GM12865 (cell line): Measurements from ENCODE around the gene ACTN4.

Experiments
- DNase-seq: peaks from one replicate; pipeline ENCODE4 v3.0.0; 2010; ENCODE audit warnings: low read depth
- H3K4me3 ChIP-seq: 2 replicates; pipeline ENCODE4 v1.5.1; 2011; ENCODE audit warnings: mild to moderate bottlenecking, low read depth, low read length, control low read depth
- TF ChIP-seq, protein P1 (sequence below): IDR thresholded peaks from 2 replicates; pipeline ENCODE4 v1.5.1; 2011; ENCODE audit warnings: low read length, control low read depth, low read depth, inconsistent platforms; ENCODE audit not compliant: insufficient read depth; ENCODE audit errors: missing control alignments

ACTN4 gene

GRCh38 chr19:38666663-38667511 lies 19.4 kb downstream of the ACTN4 start:
- TF ChIP-seq, protein P1, sequence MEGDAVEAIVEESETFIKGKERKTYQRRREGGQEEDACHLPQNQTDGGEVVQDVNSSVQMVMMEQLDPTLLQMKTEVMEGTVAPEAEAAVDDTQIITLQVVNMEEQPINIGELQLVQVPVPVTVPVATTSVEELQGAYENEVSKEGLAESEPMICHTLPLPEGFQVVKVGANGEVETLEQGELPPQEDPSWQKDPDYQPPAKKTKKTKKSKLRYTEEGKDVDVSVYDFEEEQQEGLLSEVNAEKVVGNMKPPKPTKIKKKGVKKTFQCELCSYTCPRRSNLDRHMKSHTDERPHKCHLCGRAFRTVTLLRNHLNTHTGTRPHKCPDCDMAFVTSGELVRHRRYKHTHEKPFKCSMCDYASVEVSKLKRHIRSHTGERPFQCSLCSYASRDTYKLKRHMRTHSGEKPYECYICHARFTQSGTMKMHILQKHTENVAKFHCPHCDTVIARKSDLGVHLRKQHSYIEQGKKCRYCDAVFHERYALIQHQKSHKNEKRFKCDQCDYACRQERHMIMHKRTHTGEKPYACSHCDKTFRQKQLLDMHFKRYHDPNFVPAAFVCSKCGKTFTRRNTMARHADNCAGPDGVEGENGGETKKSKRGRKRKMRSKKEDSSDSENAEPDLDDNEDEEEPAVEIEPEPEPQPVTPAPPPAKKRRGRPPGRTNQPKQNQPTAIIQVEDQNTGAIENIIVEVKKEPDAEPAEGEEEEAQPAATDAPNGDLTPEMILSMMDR = no peak
- peak; percentile 70 for DNase-seq
- H3K4me3 ChIP-seq = peak overlapping the region; percentile 25

- TF ChIP-seq, protein P1 = no peak
- H3K4me3 ChIP-seq = peak overlapping the region; percentile 25
- DNase-seq = no peak
Observed at GRCh38 chr19:38667661-38668171, 20.3 kb downstream of the ACTN4 start.

DNA sequence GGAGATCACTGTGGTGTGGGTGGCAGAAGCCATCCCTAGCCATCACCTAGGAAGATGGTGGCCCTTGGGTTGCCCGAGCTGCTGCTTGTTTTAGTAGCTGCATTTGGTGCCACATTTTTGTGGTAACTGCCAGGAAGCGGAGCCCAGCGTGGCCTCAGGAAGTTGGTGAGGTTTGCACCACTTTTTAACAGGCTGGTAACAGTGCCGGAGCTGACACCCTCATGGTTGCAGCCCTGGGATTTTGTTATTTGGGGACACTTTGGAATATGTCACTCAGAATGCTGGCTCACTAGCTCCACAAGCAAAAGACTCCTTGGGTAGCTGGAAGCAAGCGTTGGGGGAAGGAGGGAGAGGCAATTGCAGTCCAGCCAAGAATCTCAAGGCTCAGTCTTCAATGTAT lies 22.1 kb downstream of the ACTN4 start:
- TF ChIP-seq, protein P1 = no peak
- no peak overlapping the region for H3K4me3 ChIP-seq
- DNase-seq = no peak

- no peak overlapping the region for H3K4me3 ChIP-seq
- DNase-seq = no peak
- TF ChIP-seq, protein P1 = no peak
Observed at GRCh38 chr19:38670921-38671398, 23.5 kb downstream of the ACTN4 start.

- no peak for DNase-seq
- TF ChIP-seq, protein P1 = no peak
- no peak overlapping the region for H3K4me3 ChIP-seq
Observed at GRCh38 chr19:38671654-38672053, 24.2 kb downstream of the ACTN4 start.

DNA sequence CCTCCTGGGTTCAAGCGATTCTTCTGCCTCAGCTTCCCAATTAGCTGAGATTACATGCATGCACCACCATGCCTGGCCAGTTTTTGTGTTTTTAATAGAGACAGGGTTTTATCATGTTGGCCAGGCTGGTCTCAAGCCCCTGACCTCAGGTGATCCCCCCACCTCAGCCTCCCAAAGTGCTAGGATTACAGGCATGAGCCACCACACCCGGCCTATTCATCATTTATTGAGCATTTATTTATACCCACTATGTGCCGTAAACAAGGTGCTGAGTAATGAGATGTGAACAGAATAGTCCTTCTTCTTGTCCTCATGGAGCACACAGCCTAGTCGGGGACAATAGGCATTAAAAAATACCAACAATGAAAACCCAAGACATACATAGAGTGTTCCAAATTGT lies 25.6 kb downstream of the ACTN4 start:
- no peak for DNase-seq
- H3K4me3 ChIP-seq = no peak overlapping the region
- TF ChIP-seq, protein P1 = no peak
